NCI-H2196 treated with DMSO at 0.1 percent for 48 hours (cell line): ENCODE measurements around the gene RNF5.
A peak's percentile ranks its signal among the peaks of the same experiment; 100 is the strongest.
"Not testable (repeated sequence)": the region's sequence is repeated elsewhere in the genome, so short reads cannot be mapped to it uniquely, and the experiment has no call there.

Experiments
- DNase-seq: peaks from one replicate; lab custom pipeline; 2025; ENCODE audit not compliant: unreplicated experiment; lab: John Stamatoyannopoulos, UW

The RNF5 gene

DNA sequence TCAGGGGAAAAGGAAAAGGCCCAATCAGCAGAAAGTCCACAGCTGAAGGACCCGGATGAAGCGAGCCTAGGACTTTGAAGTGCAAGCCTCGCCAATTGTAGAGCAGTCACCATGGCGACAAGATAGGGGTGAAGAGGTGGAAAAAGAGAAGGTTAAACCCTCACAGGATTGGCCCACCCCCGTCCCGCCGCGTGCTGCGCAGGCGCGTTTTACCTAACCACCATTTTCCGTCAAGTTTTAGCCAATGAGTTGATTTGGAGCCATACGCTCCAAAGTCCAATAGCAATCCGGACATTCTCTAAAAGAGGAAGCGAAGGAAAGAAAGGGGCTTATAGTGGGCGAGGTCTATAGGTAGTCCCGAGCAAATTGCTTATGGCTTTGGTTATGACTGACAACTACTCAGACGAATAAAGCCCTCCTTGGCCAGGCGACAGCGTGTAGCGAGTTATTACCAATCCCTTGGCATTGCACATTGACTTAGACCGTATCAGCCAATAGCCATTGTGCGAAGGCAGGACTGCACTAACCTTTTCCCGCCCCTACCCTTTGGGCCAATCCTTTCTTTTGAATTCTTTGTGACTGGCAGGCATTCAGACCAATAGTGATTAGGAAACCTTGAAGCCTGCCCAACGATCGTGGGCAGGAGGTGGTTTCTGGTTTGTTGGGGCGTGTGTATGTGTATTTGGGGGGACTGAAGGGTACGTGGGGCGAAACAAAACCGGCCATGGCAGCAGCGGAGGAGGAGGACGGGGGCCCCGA, at the start of gene RNF5:
Gene RNF5, plus strand, starts transcription at position 618 of the 759 bp plus-strand sequence. Its CDS starts 107 bp downstream, at position 725.
- peak; percentile 99 for DNase-seq

- no peak for DNase-seq
Measured at GRCh38 chr6:32128751-32129296, 49.4 kb upstream of the RNF5 start.

- no peak for DNase-seq
Measured at GRCh38 chr6:32129297-32130088, 48.7 kb upstream of the RNF5 start.

GRCh38 chr6:32131439-32131948, 46.7 kb upstream of the RNF5 start:
- DNase-seq: no peak

DNA sequence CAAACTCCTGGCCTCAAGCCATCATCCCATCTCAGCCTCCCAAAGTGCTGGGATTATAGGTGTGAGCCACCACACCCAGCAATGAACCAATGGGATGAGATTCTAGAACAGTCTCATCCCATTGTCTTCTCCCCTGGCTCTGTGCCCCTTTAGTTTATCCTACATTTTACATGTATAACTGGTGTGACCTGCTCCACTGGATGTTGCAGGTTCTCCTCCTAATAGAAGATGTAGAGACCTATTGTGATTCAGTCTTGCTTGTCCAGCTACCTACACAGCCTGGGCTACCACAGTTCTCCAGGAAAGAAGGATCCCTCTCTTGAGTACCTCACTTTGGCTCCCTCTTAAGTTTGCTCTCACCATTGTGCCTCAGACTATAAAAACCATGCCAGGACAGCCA, 46.1 kb upstream of the RNF5 start:
- no peak for DNase-seq

- no peak for DNase-seq
Measured at GRCh38 chr6:32133786-32134185, 44.4 kb upstream of the RNF5 start.

DNA sequence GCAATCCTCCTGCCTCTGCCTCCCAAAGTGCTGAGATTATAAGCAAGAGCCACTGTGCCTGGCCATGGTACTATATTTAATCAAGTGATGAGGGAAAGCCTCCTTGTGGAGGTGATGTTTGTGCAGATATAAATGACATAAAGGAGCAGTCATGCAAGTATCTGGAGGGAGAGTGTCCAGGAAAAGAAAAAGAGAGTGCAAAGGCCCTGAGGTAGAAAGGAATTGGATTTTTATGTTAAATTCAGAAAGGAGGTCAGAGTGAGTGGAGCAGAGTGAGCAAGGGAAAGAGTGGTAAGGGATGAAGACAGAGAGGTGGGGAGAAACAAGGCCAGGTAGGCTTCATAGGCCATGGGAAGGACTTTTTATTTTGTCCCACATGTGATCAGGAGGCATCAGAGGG, 40.8 kb upstream of the RNF5 start:
- DNase-seq: no peak

- DNase-seq: no peak
Measured at GRCh38 chr6:32139590-32139989, 38.6 kb upstream of the RNF5 start.

GRCh38 chr6:32140420-32141046, 37.7 kb upstream of the RNF5 start:
- no peak for DNase-seq

DNA sequence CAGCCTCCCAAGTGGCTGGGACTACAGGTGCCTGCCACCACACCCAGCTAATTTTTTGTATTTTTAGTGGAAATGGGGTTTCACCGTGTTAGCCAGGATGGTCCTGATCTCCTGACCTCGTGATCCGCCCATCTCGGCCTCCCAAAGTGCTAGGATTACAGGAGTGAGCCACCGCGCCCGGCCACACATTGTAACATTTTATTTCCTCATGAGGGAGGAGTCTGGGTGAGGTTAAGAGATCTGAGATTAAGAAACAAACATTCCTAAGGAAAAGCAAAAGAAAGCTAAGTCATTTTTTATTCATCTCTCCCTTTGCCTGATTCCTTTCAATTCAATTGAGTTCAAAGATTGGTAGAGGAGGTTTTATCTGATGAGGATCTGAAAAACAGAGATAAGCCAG, 34.0 kb upstream of the RNF5 start:
- not testable (repeated sequence) for DNase-seq

GRCh38 chr6:32146287-32146686, 31.9 kb upstream of the RNF5 start:
- DNase-seq: no peak

DNA sequence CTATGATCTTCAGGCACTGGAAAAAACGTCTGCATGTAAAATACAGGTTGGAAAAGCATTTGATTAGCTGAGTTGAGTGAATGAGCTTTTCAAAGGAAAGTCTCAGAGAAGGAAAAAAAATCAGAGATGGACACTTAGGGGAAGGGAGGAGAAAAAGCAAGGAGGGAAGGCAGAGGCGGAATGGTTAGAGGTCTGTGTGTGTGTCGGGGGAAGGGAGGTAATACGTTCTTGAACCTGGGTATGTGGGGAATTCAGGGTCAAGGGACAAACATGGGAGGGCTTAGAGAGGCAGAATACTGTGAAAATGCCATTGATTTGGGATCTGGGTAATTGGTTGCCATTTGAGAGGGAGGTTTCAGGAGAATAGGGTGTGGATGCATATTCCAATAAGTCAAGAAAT, 31.5 kb upstream of the RNF5 start:
- no peak for DNase-seq

- no peak for DNase-seq
Measured at GRCh38 chr6:32147401-32148132, 30.6 kb upstream of the RNF5 start.

- DNase-seq: no peak
Measured at GRCh38 chr6:32148289-32149091, 29.7 kb upstream of the RNF5 start.

DNA sequence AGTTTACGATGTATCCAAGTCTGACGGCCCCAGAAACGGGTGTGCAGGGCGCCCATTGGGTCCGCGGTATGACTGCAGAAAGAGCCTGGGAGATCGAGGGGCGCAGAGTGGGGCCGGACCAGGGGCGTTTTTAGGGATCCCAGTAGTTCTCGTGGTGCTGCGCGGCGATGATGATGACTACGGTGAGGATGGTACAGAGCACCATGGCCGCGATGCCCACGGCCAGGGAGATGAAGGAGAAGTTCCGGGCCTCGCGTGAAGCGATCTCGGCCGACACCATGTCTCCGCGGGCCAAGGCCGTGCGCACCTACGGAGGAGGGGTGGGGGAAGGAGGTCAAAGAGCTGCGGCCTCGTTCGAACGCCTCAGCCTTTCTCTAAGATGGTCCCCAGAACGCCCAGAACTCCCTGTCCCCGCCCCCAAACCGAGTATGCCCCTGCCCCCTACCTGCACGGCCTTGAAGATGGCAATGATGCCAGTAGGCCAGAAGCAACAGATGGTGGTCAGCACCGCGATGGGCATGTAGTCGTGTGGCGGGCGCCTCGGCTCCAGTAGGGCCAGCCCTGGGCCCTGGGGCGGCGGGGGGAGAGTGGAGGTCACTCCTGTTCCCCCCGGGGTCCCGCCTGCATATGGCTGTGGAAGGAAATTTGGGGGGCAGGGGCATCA, 29.0 kb upstream of the RNF5 start:
- DNase-seq: no peak

GRCh38 chr6:32149932-32150870, 28.0 kb upstream of the RNF5 start:
- no peak for DNase-seq

DNA sequence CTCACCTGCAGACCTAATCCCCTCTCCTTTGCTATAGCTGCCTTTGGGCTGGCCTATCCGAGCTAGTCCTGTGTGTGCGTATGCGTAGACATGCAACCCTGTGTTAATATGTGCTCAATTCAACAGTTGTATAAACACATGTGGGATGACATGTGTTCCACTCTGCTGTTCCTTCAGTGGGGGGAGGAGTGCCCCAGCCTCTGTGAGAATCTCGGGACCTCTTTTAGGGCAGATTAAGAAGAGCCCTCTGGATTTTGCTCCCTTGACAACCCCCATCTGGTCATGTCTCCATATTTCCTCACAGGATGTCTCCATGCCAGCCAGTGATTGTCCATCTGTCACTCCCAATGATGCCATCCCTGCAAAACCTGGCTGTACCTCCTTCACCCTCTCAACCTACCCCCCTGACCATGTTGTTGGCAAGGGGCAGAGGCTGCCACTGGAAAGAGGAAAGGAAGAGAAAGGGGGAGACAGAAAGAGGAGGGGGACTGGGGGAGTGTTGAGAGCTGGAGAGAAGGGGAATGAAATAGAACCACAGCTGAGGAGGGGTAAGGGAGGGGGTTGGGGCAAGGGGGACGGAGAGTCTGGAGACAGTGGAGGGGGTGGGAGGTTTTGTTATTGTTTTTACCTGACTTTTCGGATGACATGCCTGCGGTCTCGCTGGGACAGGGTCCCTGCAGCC, 26.9 kb upstream of the RNF5 start:
- no peak for DNase-seq
